Activated effector memory CD4-positive, alpha-beta T cell treated with anti-CD3 and anti-CD28 coated beads, Interleukin-2, amount 50 U/mL, for 16 hours (primary cell): Measurements from ENCODE around the gene IL17RC.
A peak's percentile ranks its signal among the peaks of the same experiment; 100 is the strongest.
"Not testable (repeated sequence)": the region's sequence is repeated elsewhere in the genome, so short reads cannot be mapped to it uniquely, and the experiment has no call there.

Experiments used
- DNase-seq: peaks from one replicate; pipeline ENCODE4 v3.0.0-alpha.2; 2020

Gene IL17RC

GRCh38 chr3:9916734-9917680, at the start of gene IL17RC:
IL17RC (plus strand) TSS chr3:9917098; CDS start chr3:9917316, 218 bp downstream.
- peak; percentile 70 for DNase-seq

DNA sequence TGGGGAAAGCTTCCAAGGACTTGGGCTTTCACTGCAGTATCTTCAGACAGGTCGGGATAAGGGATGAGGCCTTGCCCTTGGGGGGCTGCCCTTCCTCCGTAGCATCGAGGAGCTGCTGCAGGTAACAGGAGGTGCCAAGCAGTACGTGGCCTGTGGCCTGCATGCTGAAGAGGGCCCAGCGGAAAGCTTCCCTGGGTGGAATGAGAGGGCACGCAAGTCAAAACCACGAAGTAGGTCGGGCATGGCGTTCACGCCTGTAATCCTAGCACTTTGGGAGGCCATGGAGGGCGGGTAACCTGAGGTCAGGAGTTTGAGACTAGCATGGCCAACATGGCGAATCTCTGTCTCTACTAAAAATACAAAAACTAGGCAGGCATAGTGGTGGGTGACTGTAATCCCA, 49.8 kb upstream of the IL17RC start:
- no peak for DNase-seq

GRCh38 chr3:9869955-9870354, 46.9 kb upstream of the IL17RC start:
- no peak for DNase-seq

DNA sequence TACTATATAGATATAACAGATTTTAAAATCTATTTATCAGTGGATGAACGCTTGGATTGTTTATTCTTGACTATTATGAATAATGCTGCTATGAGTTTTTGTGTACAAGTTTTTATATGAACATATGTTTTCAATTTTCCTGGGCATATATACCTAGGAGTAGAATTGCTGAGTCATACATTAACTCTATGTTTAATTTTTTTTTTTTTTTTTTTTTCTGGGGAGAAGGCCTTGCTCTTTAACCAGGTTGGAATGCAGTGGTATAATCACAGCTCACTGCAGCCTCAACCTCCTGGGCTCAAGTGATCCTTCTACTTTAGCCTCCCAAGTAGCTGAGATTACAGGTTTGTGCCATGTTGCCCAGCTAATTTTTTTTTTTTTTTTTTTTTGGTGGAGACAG, 45.9 kb upstream of the IL17RC start:
- DNase-seq = no peak

- not testable (repeated sequence) for DNase-seq
Observed at GRCh38 chr3:9872067-9872466, 44.8 kb upstream of the IL17RC start.

- no peak for DNase-seq
Observed at GRCh38 chr3:9875448-9875847, 41.5 kb upstream of the IL17RC start.

DNA sequence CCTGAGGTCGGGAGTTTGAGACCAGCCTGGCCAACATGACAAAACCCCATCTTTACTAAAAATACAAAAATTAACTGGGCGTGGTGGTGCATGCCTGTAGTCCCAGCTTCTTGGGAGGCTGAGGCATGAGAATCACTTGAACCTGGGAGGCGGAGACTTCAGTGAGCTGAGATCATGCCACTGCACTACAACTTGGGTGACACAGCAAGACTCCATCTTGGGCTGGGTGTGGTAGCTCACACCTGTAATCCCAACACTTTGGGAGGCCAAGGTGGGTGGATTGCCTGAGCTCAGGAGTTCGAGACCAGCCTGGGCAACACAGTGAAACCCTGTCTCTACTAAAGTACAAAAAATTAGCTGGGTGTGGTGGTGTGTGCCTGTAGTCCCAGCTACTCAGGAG, 40.6 kb upstream of the IL17RC start:
- DNase-seq = not testable (repeated sequence)

GRCh38 chr3:9876991-9877390, 39.9 kb upstream of the IL17RC start:
- DNase-seq = no peak

DNA sequence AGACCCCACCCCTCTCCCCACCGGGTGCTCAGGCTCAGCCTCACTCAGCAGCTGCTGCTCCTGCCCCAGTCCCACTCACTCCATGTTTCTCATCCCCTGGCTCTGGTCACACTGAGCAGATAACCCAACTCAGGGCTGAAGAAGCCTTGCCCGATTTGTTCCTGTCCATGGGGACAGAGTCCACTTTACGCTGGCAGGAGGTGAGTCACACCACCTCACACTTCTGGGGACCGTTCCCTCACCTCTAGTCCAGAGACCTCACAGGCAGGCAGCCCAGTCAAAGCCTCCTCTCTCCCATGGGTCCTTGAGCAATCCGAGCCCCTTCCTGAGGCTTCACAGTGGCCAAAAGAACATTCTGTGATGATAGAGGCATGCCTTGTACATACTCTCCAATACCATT, 38.2 kb upstream of the IL17RC start:
- no peak for DNase-seq

DNA sequence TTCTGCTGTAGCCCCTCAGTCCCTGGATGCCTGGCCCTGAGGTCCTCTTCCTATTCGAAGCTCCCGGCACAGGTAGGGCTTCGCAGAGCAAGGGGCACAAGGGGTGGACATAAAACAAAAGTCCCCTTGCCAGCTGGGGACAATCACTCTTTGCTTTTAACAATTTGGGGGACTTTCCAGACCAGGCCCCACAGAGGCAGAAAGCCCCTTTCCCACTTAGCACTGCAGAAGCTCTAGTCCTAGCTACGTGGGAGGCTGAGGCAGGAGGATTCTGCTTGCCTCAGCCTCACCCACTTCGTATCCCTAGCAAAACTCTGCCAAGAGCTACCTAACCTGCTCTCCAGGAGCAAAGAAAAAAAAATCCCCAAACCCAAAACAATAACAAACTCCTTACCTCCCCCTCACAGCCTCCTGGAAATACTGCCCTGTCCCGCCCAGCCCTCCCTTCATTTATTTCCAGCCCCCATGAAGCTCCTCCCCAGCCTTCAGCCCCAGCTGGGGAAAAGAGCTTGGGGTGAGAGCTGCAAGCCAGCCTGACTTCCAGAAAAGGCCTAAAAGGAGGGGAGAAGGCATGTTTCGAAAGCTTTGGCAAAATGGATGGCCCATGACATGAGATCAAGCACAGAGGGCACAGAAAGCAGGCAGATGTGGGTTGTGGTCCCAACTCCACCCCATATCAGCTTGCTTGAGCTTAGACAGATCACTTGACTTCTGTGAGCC, 36.9 kb upstream of the IL17RC start, which contains the start of gene CIDEC:
CIDEC (minus strand) TSS at position 424 of the 720 bp plus-strand sequence. CDS start 1,767 bp downstream, outside the sequence.
- DNase-seq = no peak

GRCh38 chr3:9881441-9881840, 35.5 kb upstream of the IL17RC start:
- no peak for DNase-seq

GRCh38 chr3:9883706-9884554, 33.0 kb upstream of the IL17RC start:
- DNase-seq = no peak

- DNase-seq = no peak
Observed at GRCh38 chr3:9884555-9885165, 32.2 kb upstream of the IL17RC start.

DNA sequence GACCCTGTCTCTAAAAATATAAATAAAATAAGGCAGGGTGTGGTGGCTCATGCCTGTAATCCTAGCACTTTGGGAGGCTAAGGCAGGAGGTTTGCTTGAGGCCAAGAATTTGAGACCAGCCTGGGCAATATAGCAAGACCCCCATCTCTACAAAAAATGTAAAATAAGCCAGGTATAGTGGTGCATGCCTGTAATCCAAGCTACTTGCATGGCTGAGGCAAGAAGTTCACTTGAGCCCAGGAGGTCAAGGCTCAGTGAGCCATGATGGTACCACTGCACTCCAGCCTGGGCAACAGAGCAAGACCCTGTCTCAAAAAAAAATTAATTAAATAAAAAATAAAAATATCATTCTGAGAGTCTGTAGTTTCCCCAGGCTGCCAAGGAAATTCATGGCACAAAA, 30.6 kb upstream of the IL17RC start:
- no peak for DNase-seq

DNA sequence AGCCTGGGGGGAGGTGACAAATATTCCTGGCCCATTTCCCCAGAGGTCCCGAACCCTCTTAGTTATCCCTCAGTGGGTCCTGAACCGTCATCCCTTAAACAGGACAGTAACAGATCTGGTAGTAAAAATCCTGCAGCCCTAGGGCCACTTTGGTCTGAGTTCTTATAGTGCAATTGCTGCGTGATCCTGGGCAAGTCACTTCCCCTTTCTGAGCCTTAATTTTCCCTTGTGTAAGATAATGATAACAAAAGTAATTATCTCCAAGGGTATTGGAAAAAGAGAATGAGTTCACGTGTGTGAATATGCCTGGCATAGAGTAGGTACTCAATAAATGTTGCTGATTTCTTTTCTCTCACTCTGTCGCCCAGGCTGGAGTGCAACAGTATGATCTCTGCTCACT, 29.4 kb upstream of the IL17RC start:
- DNase-seq = no peak

GRCh38 chr3:9888540-9888939, 28.4 kb upstream of the IL17RC start:
- DNase-seq = no peak

GRCh38 chr3:9889405-9889804, 27.5 kb upstream of the IL17RC start:
- no peak for DNase-seq

DNA sequence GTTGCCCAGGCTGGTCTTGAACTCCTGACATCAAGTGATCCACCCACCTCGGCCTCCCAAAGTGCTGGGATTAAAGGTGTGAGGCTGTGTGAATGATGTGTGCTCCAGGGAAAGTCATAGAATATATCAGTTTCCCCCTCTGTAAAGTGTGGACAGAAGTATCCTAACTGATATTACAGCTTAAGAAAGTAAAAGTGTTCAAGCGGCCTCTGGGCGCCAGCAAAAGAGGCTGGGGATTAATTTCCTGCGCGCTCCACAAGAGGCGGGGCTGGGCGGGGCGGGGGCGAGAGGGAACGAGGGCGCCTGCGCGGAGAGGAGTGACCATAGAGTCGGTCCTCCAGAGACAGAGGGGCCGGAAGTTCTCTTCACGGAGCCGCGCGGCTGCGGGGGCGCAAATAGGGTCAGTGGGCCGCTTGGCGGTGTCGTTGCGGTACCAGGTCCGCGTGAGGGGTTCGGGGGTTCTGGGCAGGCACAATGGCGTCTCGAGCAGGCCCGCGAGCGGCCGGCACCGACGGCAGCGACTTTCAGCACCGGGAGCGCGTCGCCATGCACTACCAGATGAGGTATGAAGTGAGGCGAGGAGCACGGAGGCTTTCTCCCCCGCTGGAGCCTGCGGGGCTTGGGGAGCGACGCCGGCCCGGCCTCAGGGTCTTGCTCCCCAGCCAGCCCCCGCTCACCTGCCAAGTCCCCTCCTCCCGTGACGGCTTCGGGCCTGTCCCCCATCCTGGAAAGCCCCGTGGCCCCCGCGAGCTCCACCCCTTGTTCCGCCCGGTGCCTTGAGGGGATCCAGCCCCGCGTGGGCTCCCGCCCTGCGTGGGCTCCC, 26.4 kb upstream of the IL17RC start, which contains the start of gene JAGN1:
JAGN1 (plus strand) TSS at position 362 of the 823 bp plus-strand sequence; CDS start at position 475, 113 bp downstream.
- peak; percentile 96 for DNase-seq

- no peak for DNase-seq
Observed at GRCh38 chr3:9891072-9891622, 25.8 kb upstream of the IL17RC start.

GRCh38 chr3:9893739-9894138, 23.2 kb upstream of the IL17RC start:
- no peak for DNase-seq

- not testable (repeated sequence) for DNase-seq
Observed at GRCh38 chr3:9895715-9896114, 21.2 kb upstream of the IL17RC start.
